ENCODE measurements around the gene NLGN1.
"Not testable (repeated sequence)": the region's sequence is repeated elsewhere in the genome, so short reads cannot be mapped to it uniquely, and the experiment has no call there.

The NLGN1 gene

DNA sequence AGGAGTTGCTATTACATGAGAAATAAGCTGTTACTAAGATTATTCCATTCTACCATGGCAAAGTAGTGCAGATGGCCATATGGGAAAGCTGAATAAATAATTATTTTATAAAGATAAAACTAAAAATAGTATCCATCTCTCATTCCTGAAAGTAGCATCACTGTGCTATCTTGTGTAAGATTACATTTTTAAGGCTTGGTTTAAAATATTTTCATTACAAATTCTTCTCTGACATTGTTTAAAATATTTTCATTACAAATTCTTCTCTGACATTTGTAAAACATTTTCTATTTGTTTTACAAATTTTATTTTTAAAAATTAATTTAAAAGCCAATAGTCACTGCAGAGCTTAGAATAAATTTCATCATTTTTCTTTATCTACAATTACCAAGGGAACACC is 796.1 kb downstream of the NLGN1 start:
- no peak for DNase-seq

DNA sequence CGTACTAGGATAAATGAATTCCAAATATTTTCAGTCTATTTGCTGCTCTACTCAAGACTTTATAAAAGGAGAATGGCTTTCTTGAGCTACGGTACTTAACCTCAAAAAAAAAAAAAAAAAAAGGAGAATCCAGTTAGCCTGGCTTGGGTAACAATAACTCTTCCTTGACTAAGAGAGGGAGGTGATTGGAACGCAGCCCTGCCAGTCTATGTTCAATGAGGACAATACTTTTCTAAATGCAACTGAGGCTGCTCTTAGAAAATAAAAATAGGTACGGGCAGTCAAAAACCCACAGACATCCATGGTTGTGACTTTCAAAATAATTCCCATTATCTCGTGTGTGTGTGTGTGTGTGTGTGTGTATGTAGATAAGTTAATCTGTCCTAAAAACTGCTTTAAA is 799.9 kb downstream of the NLGN1 start:
- no peak for DNase-seq

DNA sequence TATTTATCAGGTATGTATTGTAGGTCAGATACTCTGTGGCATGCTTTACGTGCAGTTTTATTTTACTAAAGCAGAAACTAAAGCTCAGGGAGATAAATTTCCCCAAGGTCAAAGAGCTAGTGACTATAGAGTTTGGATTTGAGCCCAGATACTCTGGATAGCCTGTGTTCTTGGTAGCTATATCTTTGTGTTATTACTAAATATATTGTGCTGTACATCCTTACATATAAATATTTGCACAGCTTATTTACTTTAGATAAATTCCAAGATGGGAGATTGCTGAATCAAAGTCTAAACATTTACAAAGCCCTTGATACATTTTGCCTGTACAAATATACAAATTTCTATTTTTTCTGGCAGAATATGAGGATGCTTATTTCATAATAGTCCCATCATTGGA is 800.7 kb downstream of the NLGN1 start:
- DNase-seq, result no peak

DNA sequence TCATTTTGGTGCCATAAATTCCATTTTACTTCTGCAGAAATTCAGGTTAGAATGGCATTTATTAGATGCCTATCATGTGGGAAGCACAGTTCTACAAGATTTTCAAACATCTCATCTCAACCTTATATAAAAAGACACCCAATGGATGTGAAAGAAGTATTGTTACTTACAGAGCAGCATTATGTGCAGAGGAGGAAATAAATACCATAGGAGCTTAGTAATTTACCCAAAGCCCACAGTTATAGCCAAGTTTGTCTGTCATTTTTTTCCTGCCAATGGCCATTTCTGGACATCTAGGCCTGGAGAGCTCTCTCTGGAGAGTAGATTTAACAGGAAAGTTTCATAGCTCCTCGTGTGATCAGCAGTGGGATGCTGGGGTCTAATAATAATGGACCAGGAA is 802.2 kb downstream of the NLGN1 start:
- no peak for DNase-seq

DNA sequence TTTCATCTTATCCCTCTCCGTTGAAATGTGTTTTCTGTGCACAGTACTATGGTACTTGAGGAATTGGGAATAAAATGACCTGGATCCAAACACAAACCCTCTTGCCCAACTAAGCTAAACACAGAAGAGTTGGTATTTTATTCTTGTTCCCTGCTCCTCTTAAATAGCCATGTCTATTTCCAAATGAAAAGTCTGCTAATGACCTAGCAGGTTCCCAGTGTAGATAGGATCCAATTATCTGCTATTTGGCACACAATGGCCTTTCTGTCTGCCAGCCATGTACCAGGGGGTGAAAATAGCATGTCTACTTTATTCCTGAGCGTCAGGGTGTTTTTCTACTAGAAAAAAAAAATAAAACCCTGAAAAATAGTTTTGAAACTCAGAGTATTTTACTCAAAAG is 804.6 kb downstream of the NLGN1 start:
- DNase-seq, result no peak

DNA sequence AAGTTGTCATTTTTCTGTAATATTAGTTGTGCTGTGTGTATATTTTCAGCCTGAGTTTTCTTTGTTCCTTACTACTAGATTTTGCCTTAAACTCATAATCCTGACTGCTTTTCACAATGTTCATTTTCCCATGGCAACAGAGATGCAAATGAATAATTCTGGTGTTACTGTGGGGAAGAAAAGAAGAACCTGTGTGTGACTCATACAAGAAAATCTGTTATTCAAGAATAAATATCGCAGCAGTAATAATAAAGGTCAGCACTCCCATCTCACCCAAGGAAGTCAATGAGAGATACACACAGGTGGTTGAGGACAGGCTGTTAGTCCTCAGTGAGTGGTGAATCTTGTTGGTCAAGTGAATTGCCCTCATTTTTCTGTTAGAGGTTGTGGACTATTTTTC is 805.0 kb downstream of the NLGN1 start:
- no peak for DNase-seq

DNA sequence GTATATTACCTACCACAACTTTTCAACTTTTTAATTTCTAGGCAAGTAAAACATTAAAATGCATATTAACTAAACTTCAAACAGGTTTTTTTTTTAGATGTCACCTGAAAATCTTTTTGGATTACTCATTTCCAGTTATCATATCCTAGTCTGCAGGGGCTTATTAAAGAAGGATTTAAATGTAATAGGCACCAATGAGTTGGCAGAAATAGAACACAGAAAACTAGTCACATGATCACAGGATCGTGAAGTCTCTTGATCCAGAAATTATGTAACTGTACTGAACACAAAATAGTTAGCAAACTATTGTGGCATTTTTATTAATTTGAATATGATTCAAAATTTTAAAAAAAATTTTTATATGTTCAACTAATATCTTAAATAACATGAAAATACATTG is 807.2 kb downstream of the NLGN1 start:
- DNase-seq, result no peak

DNA sequence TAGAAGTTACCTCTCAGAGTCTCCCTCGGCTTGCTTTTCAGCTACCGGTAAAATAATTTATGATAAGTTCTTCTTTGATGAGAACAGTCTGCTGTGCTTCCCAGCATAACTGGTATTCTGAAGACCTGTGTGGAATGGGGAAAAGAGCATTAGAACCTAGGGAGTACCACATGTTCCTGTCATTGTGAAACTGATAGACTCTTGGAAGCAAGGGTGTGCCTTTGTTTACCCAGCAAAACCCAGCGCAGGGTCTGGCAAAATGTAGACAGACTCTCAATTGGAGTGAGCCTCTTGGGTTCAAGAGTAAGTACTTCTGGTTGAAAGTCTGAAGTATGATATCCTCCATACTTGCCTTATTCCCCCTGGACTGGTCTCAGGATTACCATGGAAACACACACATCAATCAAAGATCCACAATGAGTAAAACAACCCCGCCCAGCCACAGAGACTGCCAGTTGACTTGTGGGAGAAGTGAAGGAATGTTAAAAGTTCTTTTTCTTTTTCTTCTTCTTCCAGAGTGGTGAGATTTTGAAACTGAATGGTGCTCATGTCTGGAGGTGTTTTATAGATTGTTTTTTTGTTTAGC is 809.2 kb downstream of the NLGN1 start:
- DNase-seq, result no peak

DNA sequence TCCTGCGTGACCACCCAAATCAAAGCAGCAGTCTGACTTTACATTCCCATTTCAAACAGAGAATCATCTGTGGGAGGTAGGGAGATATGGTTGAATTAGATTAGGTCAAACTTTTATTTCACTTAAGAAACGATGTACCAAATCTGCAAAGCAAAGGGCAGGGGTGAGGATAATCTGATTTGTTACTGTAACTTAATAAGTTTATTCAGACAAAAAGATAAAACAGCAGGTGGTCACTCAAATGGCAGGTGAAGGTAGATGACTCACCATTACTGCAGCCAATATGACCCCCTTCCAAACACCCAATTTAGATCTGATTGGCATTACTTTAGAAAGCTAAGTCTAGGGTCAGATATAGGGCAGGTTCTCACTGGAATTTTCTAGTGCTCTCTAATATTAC is 810.6 kb downstream of the NLGN1 start:
- no peak for DNase-seq

DNA sequence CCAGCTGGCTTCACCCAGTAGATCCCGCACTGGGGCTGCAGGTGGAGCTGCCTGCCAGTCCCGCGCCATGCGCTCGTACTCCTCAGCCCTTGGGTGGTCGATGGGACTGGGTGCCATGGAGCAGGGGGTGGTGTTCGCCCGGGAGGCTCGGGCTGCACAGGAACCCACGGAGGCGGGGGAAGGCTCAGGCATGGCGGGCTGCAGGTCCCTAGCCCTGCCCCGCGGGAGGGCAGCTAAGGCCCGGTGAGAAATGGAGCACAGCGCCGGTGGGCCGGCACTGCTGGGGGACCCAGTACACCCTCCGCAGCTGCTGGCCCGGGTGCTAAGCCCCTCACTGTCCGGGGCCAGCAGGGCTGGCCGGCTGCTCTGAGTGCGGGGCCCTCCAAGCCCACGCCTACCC is 814.4 kb downstream of the NLGN1 start:
- not testable (repeated sequence) for DNase-seq

DNA sequence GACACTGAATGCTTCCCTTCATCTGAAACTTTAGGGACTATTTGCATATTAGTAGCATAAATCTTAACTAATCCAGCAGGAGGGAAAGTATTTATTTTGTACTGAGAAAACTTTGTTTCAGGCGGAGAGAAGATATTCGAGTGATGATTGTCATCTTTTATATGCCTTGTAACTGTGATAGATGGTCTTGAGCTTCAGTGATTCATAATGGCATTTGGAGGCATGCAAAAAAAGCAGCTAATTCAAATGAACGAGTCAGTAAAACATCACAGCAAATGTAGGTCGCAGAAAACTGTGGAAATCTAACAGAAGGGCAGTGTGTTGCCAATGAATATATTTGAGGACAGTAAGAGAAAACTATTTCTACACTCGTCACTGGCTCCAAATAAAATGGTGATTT is 817.9 kb downstream of the NLGN1 start:
- DNase-seq, result no peak

DNA sequence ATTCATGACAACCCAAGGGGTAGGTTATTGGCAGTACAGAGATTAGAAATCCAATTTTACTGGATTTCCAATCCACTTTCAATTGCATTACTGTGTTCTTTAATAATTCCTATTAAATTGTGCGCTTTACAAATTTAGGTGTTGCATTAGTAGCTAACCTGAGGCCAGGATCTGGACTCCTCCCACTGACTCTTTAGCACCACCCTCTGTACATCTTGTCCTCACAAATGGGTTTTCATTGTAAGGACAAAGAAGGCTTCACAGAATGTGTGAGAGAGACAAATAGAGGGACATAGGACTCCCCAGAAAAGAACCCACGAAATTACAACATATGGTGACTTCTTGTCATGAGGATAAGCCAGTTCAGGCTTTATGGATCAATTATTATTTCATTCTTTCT is 818.5 kb downstream of the NLGN1 start:
- no peak for DNase-seq

DNA sequence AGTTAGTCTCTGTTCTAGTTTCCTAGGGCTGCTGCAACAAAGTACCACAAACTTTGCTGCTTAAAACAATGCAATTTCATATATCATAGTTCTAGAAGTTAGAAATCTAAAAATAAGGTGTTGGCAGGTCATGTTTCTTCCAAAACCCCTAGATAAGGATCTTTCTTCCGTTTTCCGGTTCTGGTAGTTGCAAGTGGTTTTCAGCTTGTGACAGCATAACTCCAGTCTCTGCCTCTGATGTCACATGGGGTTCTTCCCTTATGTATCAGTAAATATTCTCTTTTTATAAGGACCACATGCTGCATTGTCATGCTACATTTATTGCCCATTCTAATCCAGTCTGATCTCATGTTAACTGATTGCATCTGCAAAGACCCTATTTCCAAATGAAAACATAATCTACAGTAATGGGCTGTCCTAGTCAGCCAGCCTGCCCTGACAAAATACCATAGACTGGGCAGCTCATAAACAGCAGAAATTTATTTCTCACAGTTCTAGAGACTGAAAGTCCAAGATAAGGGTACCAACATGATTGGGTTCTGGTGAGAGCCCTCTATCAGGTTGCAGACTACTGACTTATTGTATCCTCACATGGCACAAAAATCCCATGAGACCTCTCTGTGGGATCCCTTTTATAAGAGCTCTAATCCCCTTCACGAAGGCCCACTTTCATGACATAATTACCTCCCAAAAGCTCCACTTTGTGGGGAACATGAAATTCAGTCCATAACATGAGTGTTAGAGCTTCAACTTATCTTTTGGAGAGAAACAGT is 819.6 kb downstream of the NLGN1 start:
- no peak for DNase-seq

DNA sequence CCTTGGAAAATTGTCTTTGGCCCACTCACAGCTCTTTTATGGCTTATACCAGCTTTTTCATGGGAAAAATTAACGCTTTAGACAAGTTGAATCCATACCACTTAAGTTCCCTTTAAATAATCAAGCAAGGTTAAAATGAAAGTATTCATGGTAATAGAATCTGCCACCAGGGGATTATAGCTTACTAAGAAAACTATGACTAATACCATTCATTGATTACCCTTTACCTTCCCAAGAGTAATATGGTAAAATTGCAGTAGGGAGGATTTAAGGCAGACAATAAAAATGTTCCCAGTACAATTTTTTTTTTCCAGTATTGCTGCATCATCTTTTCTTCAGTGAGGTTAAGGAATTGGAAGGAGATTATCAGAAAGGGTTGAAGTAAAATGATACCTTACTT is 820.5 kb downstream of the NLGN1 start:
- no peak for DNase-seq

DNA sequence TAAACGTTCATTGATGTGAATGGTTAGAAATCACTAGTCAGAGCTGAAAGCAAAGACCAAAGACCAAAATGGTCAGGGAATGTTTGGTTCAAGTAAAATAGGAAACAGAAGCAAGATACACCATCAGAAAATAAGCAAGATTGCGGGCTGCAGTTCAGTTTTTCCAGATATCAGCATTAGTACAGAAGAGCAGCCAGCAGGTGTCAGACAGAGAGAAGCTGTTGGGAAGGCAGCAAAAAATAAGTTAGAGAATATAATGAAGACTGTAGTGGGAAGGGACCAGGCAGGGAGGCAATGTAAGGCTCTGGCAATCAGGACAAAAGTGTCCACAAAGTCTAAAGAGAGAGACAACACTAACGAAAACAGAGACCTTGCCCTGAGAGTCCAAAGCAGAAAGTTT is 822.2 kb downstream of the NLGN1 start:
- no peak for DNase-seq

DNA sequence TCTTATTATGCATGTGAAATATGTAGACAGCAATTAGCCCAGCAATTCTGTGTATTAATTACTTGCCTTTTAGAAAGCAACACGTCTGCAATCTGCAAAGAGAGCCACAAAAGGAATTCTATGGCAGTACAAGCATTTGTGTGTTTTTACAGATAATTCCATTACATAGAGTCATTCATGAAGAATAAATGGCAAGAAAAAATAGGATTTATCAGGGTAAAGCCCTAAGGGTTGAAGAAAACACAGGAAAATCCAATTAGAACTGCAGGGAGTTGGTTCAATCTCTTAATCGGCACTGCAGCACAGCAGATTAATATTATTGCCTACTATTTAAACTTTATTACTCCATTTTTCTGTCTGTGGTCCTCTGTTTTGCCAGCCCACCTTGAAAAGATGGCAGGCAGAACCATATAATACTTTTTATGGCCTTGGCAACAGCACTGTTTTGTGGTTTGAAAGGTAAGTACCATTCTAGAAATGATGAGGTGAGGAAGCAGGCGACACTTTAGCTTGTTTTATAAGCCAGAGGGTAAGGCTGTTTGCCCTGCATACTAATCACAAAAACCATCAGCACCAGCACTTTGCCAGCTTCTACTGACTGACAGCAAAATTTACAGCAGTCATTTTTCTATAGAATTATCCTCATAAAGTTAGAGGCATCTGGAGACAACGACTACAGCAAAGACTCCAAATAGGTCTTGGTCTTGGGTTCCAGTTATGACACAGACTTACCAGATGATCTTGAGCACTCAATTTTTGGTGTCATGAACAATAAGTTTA is 823.4 kb downstream of the NLGN1 start:
- no peak for DNase-seq

DNA sequence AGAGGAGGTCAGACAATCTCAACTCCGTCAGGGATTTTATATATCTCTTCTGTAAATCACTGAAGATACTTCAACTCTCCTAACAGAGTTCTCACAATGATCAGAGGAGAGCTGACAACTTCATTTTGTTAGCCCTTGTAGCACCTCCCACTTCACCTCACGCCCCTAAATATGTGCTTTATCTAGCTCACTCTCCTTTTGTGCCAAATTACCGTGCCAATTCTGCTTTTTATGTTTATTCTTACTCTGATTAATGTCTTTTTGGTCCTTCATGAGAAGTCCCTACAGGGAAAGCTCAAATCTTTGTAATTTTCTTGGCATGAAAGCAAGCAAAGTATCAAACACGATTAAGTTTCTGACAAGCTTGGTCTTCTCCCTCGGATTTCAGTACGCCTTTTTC is 825.5 kb downstream of the NLGN1 start:
- DNase-seq, result no peak

DNA sequence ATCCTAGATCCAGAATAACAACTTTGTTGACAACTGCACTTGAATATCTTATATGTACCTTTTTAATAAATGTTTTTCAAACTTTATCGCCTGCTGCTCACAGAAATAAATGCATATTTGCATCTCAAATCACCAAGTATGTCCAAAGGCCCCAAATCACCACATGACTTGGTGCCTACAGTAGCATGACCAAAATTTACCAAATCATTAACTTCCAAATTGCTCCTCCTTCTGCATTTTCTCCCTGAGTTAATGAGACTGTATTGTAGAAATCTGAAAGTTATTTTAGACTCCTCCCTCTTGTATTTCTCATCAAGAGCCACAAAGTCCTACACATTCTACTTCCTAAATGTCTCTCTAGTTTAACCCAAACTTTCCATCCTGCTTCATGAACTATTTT is 826.1 kb downstream of the NLGN1 start:
- DNase-seq, result no peak

DNA sequence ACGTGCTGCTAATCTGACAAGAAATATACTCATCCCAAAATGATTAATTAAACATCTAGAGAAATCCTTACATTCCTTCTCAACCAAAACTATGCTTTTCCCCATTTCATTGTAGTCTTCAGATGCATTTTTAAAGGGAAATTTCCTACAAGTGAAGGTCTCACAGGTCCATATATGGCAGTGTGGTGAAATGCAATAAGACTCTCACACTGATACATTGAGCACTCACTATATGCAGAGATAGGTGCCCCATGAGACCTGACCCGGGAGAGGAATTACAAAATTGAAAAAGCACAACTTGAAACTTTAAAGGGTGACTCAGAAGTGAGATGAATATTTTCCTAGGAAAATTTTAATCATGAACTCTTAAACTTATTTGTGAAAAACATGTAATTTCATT is 832.4 kb downstream of the NLGN1 start:
- DNase-seq, result no peak

DNA sequence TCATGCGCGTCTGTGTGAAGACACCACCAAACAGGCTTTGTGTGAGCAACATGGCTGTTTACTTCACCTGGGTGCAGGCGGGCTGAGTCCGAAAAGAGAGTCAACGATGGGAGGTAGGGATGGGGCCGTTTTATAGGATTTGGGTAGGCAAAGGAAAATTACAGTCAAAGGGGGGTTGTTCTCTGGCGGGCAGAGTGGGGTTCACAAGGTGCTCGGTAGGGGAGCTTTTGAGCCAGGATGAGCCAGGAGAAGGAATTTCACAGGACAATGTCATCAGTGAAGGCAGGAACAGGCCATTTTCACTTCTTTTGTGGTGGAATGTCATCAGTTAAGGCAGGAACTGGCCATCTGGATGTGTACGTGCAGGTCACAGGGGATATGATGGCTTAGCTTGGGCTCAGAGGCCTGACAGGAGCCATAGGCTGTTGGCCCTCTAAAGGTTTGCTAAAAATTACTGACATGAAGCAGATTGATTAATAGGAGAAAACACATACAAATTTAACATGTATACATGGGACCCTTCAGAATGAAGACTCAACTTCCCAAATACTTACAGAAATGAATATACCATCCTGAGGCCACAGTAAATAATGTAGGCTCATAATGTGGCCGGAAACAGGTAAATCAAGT is 834.6 kb downstream of the NLGN1 start:
- DNase-seq, result not testable (repeated sequence)

DNA sequence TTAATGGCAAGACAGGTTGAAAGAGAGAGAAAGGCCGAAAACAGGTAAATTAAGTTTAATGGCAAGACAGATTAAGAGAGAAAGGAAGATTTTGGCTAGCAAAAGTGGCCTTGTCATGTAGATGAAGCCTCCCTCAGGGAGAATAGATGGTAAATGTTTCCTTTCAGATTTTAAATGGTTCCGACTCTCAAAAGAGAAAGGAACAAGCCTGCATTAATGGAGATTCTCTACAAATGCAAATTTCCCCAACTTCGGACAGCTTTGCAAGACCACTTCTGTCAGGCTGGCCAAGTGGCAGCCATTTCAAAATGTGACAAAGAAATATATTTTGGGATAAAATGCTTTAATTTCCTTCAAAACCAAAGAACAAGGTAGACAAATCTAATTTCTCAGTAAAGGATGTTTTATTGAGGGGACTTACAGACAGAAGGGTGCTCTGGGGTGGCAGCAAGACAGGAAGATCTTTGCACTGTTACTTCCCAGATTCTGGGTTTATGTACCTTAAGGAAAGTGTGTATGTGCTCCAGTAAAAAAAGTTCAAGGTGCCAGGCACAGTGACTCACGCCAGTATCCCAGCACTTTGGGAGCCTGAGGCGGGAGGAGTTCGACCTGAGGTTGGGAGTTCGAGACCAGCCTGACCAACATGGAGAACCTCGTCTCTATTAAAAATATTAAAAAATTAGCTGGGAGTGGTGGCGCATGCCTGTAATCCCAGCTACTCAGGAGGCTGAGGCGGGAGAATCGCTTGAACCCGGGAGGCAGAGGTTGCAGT is 835.3 kb downstream of the NLGN1 start:
- no peak for DNase-seq

DNA sequence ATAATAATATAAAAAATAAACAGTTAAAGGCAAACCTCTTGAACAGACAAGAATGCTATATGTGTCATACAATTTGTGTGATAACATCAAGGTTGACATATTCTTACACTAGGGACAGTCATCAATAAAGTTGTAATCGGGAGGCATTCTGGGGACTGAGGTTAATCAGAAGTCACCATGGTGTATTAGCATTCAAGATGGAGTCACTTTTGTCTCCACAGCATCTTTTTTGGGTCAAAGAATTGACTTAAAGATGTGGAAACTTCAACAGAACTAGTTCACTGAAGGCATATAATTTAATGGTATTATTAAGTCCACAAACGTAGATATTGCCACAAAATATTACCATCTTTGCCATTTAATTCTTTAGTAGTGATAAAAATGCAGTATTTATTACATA is 836.0 kb downstream of the NLGN1 start:
- DNase-seq, result no peak
